NCI-H146 (cell line): Measurements from ENCODE around the gene WIPF1.
"Not testable (repeated sequence)": the region's sequence is repeated elsewhere in the genome, so short reads cannot be mapped to it uniquely, and the experiment has no call there.

Source experiments
- DNase-seq: peaks from one replicate; lab custom pipeline; 2025; lab: John Stamatoyannopoulos, UW

WIPF1 gene

GRCh38 chr2:174571669-174572323, 25.8 kb downstream of the WIPF1 start:
- no peak for DNase-seq

GRCh38 chr2:174570318-174570958, 27.2 kb downstream of the WIPF1 start:
- DNase-seq, result no peak

GRCh38 chr2:174569678-174570077, 27.9 kb downstream of the WIPF1 start:
- no peak for DNase-seq

GRCh38 chr2:174568425-174568824, 29.2 kb downstream of the WIPF1 start:
- no peak for DNase-seq

GRCh38 chr2:174566871-174567270, 30.7 kb downstream of the WIPF1 start:
- DNase-seq, result no peak

GRCh38 chr2:174563530-174564282, 33.9 kb downstream of the WIPF1 start:
- DNase-seq, result no peak

- DNase-seq, result no peak
Measured at GRCh38 chr2:174561972-174562370, 35.6 kb downstream of the WIPF1 start.

GRCh38 chr2:174561283-174561971, 36.2 kb downstream of the WIPF1 start:
- no peak for DNase-seq

- no peak for DNase-seq
Measured at GRCh38 chr2:174560737-174561136, 36.9 kb downstream of the WIPF1 start.

GRCh38 chr2:174555998-174556397, 41.6 kb downstream of the WIPF1 start:
- DNase-seq, result no peak

GRCh38 chr2:174554529-174555150, 43.0 kb downstream of the WIPF1 start:
- no peak for DNase-seq

GRCh38 chr2:174553811-174554493, 43.7 kb downstream of the WIPF1 start:
- DNase-seq, result no peak

GRCh38 chr2:174552880-174553279, 44.7 kb downstream of the WIPF1 start:
- no peak for DNase-seq

GRCh38 chr2:174551697-174552096, 45.9 kb downstream of the WIPF1 start:
- DNase-seq, result no peak

- DNase-seq, result not testable (repeated sequence)
Measured at GRCh38 chr2:174548646-174549045, 49.0 kb downstream of the WIPF1 start.

- not testable (repeated sequence) for DNase-seq
Measured at GRCh38 chr2:174548021-174548420, 49.6 kb downstream of the WIPF1 start.

- DNase-seq, result peak; percentile 48
Measured at GRCh38 chr2:174546519-174547506, 50.8 kb downstream of the WIPF1 start.

GRCh38 chr2:174545240-174545639, 52.4 kb downstream of the WIPF1 start:
- no peak for DNase-seq

GRCh38 chr2:174544802-174545201, 52.8 kb downstream of the WIPF1 start:
- no peak for DNase-seq

- no peak for DNase-seq
Measured at GRCh38 chr2:174544156-174544555, 53.4 kb downstream of the WIPF1 start.
